Measurements from ENCODE around the gene EHMT2. TPM values are rescaled to one million over a fixed set of nuclear protein-coding genes. Genes with fewer than 3 reads are reported as not detected.
"Not testable (repeated sequence)": the region's sequence is repeated elsewhere in the genome, so short reads cannot be mapped to it uniquely, and the experiment has no call there.

The EHMT2 gene
- total RNA-seq, 1 donor from 2014 or later, result 39.5 TPM

GRCh38 chr6:31911826-31912585 lies 14.5 kb upstream of the EHMT2 start:
- intact Hi-C loops (cut with DNase I), result no loop called here
- no peak for DNase-seq (ENCODE audit: low spot score in 2 of 2)
- H3K4me3 ChIP-seq, result no peak overlapping the region
- H3K27me3 ChIP-seq, result no peaks in the 10 kb centered on the region
- H3K36me3 ChIP-seq, result no peaks in the 10 kb centered on the region
- H3K4me1 ChIP-seq, result peaks cover 0 to 6% of the 10 kb centered on the region in 2 donors
- no peaks in the 10 kb centered on the region for H3K9me3 ChIP-seq
- peak overlapping the region in 1 of 2 donors; percentile 49 for H3K27ac ChIP-seq
- TF ChIP-seq CTCF (IDR thresholded peaks at IDR 0.05), result no peak

DNA sequence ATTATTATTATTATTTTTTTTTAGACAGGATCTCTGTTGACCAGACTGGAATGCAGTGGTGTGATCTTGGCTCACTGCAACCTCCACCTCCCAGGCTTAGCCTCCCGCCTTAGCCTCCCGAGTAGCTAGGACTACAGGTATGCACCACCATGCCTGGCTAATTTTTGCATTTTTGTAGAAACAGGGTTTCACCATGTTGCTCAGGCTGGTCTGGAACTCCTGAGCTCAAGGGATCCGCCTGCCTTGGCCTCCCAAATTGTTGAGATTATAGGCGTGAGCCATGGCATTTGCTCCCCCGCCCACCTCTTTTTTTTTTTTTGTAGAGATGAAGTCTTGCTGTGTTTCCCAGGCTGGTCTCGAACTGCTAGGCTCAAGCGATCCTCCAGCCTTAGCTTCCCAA lies 11.8 kb upstream of the EHMT2 start:
- H3K27me3 ChIP-seq; H3K4me1 ChIP-seq; H3K36me3 ChIP-seq; H3K9me3 ChIP-seq; H3K27ac ChIP-seq; DNase-seq (ENCODE audit: low spot score in 2 of 2); intact Hi-C loops (cut with DNase I); H3K4me3 ChIP-seq: not testable (repeated sequence)

GRCh38 chr6:31908791-31909190 lies 11.3 kb upstream of the EHMT2 start:
- Histone ChIP-seq H3K27me3 (no peaks in the 10 kb centered on the region), H3K36me3 (no peaks in the 10 kb centered on the region), H3K27ac (no peak overlapping the region), H3K9me3 (no peaks in the 10 kb centered on the region), H3K4me1 (peaks cover 0 to 6% of the 10 kb centered on the region in 2 donors), H3K4me3 (no peak overlapping the region)
- intact Hi-C loops (cut with DNase I), result no loop called here
- DNase-seq (ENCODE audit: low spot score in 2 of 2), result no peak
- no peak for TF ChIP-seq CTCF (IDR thresholded peaks at IDR 0.05)

GRCh38 chr6:31908255-31908654 lies 10.8 kb upstream of the EHMT2 start:
- H3K4me1 ChIP-seq; H3K9me3 ChIP-seq; H3K27ac ChIP-seq; DNase-seq (ENCODE audit: low spot score in 2 of 2); H3K36me3 ChIP-seq; H3K4me3 ChIP-seq; intact Hi-C loops (cut with DNase I); H3K27me3 ChIP-seq: not testable (repeated sequence)

DNA sequence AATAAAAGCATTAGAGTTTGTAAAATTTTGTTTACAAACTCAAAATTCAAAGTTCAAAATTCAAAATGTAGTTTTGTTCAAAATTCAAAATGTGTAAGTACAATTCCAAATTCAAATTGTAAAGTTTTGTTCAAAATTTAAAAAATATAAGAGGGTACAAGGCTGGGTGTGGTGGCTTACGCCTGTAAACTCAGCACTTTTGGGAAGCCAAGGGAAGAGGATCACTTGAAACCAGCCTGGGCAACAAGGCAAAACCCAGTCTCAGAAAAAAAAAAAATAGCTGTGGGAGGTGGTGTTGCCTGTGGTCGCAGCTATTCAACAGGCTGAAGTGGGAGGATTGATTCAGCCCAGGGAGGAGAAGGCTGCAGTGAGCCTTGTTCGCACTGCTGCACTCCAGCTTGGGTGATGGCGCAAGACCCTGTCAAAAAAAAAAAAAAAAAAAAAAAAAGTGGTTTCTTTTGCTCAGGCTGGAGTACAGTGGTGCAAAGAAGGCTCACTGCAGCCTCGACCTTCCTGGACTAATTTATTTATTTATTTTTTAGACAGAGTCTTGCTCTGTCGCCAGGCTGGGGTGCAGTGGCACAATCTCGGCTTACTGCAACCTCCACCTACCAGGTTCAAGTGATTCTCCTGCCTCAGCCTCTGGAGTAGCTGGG lies 9.8 kb upstream of the EHMT2 start:
- Histone ChIP-seq H3K27ac (no peak overlapping the region), H3K4me1 (peaks cover 7 to 9% of the 10 kb centered on the region in 2 donors), H3K36me3 (no peaks in the 10 kb centered on the region), H3K9me3 (no peaks in the 10 kb centered on the region), H3K27me3 (no peaks in the 10 kb centered on the region), H3K4me3 (no peak overlapping the region)
- DNase-seq (ENCODE audit: low spot score in 2 of 2), result no peak
- TF ChIP-seq CTCF (IDR thresholded peaks at IDR 0.05), result no peak
- intact Hi-C loops (cut with DNase I), result no loop called here

- H3K36me3 ChIP-seq; H3K27me3 ChIP-seq; H3K4me1 ChIP-seq; intact Hi-C loops (cut with DNase I); H3K9me3 ChIP-seq; DNase-seq (ENCODE audit: low spot score in 2 of 2); H3K27ac ChIP-seq; H3K4me3 ChIP-seq: not testable (repeated sequence)
These were observed 9.2 kb upstream of the EHMT2 start for GRCh38 chr6:31906727-31907126.

GRCh38 chr6:31906122-31906521 lies 8.6 kb upstream of the EHMT2 start:
- no peak for DNase-seq (ENCODE audit: low spot score in 2 of 2)
- intact Hi-C loops (cut with DNase I), result no loop called here
- Histone ChIP-seq H3K36me3 (no peaks in the 10 kb centered on the region), H3K4me3 (no peak overlapping the region), H3K27ac (no peak overlapping the region), H3K27me3 (no peaks in the 10 kb centered on the region), H3K9me3 (no peaks in the 10 kb centered on the region), H3K4me1 (peaks cover 7% of the 10 kb centered on the region in 2 donors)
- TF ChIP-seq CTCF (IDR thresholded peaks at IDR 0.05), result no peak

All from ascending aorta (tissue), 2 donors.